Sigmoid colon (tissue), 4 donors: ENCODE measurements around the gene TREML4.

Source experiments
- CTCF ChIP-seq, 4 experiments: fragments of 450-650 bp in 3 of 4; fragments of 200-600 bp in 1 of 4; IDR thresholded peaks; one replicate each; pipeline ENCODE4 v1.5.1; 2016 to 2019; ENCODE audit warnings: antibody characterized with exemption in 4 of 4, mild to moderate bottlenecking in 3 of 4, moderate library complexity in 2 of 4
- EP300 ChIP-seq, 4 donors: sonication (generic); formaldehyde crosslinking; IDR thresholded peaks; one replicate each; pipeline ENCODE4 v1.6.1; 2017; ENCODE audit warnings: antibody characterized with exemption in 4 of 4
- POLR2AphosphoS5 ChIP-seq, 4 donors: sonication (generic); formaldehyde crosslinking; IDR thresholded peaks; one replicate each; pipeline ENCODE4 v1.6.1; 2017; ENCODE audit warnings: antibody characterized with exemption in 4 of 4

- TF ChIP-seq POLR2AphosphoS5 (IDR thresholded peaks at IDR 0.05): no peak
- no peak for TF ChIP-seq EP300 (IDR thresholded peaks at IDR 0.05)
- TF ChIP-seq CTCF (IDR thresholded peaks at IDR 0.05): no peak
Measured at GRCh38 chr6:41190791-41191190, 37.4 kb upstream of the TREML4 start.
